NOMO-1 treated with DMSO at 0.1 percent for 48 hours (cell line): ENCODE results near the gene SNU13.
"Not testable (repeated sequence)": the region's sequence is repeated elsewhere in the genome, so short reads cannot be mapped to it uniquely, and the experiment has no call there.

Experiments
- DNase-seq: peaks from one replicate; lab custom pipeline; 2025; ENCODE audit not compliant: unreplicated experiment; lab: John Stamatoyannopoulos, UW

SNU13 gene

GRCh38 chr22:41682033-41682807 is 6.4 kb downstream of the SNU13 start:
- peak; percentile 69 for DNase-seq

- DNase-seq = no peak
These were observed 7.1 kb downstream of the SNU13 start for GRCh38 chr22:41681616-41682015.

GRCh38 chr22:41676134-41676533 is 12.5 kb downstream of the SNU13 start:
- no peak for DNase-seq

GRCh38 chr22:41674846-41675340 is 13.8 kb downstream of the SNU13 start:
- DNase-seq = no peak

- DNase-seq = no peak
These were observed 15.7 kb downstream of the SNU13 start for GRCh38 chr22:41672780-41673509.

- DNase-seq = not testable (repeated sequence)
These were observed 16.6 kb downstream of the SNU13 start for GRCh38 chr22:41672096-41672495.

GRCh38 chr22:41668971-41669911 is 19.4 kb downstream of the SNU13 start:
- no peak for DNase-seq

- DNase-seq = no peak
These were observed 23.7 kb downstream of the SNU13 start for GRCh38 chr22:41664951-41665350.

- DNase-seq = no peak
These were observed 24.2 kb downstream of the SNU13 start for GRCh38 chr22:41664490-41664889.

- DNase-seq = not testable (repeated sequence)
These were observed 25.1 kb downstream of the SNU13 start for GRCh38 chr22:41663594-41663993.

GRCh38 chr22:41661713-41662112 is 27.0 kb downstream of the SNU13 start:
- DNase-seq = no peak

GRCh38 chr22:41661088-41661487 is 27.6 kb downstream of the SNU13 start:
- DNase-seq = no peak

GRCh38 chr22:41660416-41660815 is 28.3 kb downstream of the SNU13 start:
- DNase-seq = no peak

- no peak for DNase-seq
These were observed 28.7 kb downstream of the SNU13 start for GRCh38 chr22:41659941-41660340.

GRCh38 chr22:41658869-41659268 is 29.8 kb downstream of the SNU13 start:
- no peak for DNase-seq

GRCh38 chr22:41657709-41658108 is 31.0 kb downstream of the SNU13 start:
- no peak for DNase-seq

GRCh38 chr22:41656556-41656955 is 32.1 kb downstream of the SNU13 start:
- DNase-seq = no peak

GRCh38 chr22:41654322-41654721 is 34.3 kb downstream of the SNU13 start:
- no peak for DNase-seq

GRCh38 chr22:41650821-41651220 is 37.8 kb downstream of the SNU13 start:
- no peak for DNase-seq

- DNase-seq = no peak
These were observed 38.4 kb downstream of the SNU13 start for GRCh38 chr22:41650229-41650628.

GRCh38 chr22:41648432-41648831 is 40.2 kb downstream of the SNU13 start:
- no peak for DNase-seq
